Measurements from ENCODE around the gene NCAPD2.

DNA sequence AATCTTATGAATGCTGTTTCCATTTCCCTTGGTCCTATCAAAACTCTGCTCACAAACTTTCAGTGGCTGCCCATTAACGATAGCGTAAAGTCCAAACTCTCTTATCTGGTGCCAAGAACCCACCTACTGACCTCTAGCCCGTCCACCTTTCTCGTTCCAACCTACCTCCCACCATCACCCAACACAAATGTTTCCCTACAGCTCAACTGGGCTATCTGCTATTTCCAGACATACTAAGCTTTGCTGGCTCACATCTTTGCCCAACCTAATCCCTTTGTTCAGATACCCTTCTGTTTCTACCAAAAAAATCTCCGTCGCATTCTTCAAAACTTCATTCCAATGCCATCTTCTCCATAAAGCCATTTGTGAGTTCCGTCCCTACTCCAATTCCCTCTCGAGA, 81.7 kb downstream of the NCAPD2 start:
- TF ChIP-seq, protein P1, sequence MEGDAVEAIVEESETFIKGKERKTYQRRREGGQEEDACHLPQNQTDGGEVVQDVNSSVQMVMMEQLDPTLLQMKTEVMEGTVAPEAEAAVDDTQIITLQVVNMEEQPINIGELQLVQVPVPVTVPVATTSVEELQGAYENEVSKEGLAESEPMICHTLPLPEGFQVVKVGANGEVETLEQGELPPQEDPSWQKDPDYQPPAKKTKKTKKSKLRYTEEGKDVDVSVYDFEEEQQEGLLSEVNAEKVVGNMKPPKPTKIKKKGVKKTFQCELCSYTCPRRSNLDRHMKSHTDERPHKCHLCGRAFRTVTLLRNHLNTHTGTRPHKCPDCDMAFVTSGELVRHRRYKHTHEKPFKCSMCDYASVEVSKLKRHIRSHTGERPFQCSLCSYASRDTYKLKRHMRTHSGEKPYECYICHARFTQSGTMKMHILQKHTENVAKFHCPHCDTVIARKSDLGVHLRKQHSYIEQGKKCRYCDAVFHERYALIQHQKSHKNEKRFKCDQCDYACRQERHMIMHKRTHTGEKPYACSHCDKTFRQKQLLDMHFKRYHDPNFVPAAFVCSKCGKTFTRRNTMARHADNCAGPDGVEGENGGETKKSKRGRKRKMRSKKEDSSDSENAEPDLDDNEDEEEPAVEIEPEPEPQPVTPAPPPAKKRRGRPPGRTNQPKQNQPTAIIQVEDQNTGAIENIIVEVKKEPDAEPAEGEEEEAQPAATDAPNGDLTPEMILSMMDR (IDR thresholded peaks at IDR 0.05; ENCODE audit: low read depth, low read length) = no peak
- TF ChIP-seq, protein P2, sequence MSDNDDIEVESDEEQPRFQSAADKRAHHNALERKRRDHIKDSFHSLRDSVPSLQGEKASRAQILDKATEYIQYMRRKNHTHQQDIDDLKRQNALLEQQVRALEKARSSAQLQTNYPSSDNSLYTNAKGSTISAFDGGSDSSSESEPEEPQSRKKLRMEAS (IDR thresholded peaks at IDR 0.05; ENCODE audit: low read depth, low read length) = no peak
